Measurements from ENCODE around the gene HERC5.
"Not testable (repeated sequence)": the region's sequence is repeated elsewhere in the genome, so short reads cannot be mapped to it uniquely, and the experiment has no call there.

HERC5 gene

DNA sequence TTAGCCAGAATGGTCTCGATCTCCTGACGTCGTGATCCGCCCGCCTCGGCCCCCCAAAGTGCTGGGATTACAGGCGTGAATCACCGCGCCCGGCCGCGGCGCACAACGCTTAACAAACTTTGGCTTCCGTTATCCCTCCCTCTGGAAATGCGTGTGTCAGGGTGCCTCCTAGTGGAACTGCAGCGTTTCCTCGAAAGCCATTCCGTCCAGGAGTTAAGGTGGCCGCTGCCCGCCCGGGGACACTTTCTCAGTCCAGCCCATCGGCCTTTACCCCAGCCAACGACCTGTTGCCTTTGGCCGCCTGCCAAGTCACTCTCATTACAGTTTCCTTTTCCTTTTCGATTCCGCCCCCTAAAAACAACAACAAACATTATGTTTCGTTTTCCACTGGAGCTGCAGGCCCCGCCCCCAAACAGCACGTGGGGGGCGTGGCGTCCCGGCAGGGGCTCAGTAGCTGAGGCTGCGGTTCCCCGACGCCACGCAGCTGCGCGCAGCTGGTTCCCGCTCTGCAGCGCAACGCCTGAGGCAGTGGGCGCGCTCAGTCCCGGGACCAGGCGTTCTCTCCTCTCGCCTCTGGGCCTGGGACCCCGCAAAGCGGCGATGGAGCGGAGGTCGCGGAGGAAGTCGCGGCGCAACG, at the start of gene HERC5:
Gene HERC5 (plus strand): TSS at position 450 of the 637 bp plus-strand sequence. CDS start 151 bp downstream, at position 601.
- peak; percentile 79 for DNase-seq (ENCODE audit: low read depth, low spot score)

DNA sequence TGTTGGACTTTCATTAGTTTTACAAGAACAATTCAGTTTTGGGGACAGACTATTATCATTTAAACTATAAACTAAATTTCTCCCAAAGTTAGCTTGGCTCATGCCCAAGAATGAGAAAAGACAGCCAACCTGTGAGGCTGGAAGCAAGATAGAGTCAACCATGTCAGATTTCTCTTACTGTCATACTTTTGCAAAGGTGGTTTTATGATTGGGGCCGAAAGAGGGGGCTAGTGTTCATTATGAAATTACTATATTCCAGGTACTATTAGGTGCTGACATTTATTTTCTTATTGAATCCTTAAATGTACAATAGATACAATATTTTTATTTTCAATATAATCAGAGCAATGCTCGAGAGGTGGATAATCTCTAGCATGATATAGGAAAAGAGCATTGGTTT, 47.7 kb upstream of the HERC5 start:
- DNase-seq (ENCODE audit: low read depth, low spot score) = no peak

DNA sequence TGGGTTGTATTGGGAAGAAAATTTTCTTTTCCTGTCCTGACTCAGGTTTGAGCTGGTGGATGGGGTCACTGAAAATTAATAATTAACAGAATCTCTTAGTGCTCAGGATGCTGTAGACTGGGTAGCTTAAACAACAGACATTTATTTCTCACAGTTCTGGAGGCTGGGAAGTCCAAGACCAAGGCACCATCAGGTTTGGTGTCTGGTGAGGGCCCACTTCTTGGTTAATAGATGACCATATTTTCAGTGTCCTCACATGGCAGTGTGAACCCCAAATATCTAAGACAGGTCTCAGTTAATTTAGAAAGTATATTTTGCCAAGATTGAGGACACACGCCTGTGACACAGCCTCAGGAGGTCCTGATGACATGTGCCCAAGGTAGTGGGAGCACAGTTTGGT, 47.1 kb upstream of the HERC5 start:
- DNase-seq (ENCODE audit: low read depth, low spot score) = no peak

DNA sequence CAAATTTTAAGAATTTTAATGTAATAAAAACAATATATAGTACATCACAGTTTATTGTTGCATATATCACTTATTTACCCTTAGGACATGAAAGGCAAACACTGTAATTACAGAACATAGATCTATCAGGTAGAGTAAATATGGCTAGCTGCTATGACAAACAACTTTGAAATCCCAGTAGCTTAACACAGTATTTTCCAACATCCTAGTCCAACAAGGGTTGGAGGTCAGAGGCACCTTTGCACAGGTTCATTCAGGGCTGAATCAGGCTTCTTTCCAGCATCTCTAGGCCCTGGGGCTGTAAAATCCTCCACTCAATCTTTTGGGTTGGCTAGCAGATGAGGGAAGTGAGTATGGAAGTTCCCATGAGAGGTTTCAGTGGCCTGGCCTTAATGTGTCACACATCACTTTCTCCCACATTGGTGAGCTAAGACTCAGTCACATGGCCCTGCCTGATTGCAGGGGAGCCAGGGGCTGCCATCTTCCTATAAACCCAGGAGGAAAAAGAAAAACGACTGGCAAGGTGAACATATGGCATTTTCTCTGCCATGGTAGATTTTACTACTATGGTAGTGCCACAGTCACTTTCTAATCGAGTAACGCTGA, 45.3 kb upstream of the HERC5 start:
- DNase-seq (ENCODE audit: low read depth, low spot score) = no peak

DNA sequence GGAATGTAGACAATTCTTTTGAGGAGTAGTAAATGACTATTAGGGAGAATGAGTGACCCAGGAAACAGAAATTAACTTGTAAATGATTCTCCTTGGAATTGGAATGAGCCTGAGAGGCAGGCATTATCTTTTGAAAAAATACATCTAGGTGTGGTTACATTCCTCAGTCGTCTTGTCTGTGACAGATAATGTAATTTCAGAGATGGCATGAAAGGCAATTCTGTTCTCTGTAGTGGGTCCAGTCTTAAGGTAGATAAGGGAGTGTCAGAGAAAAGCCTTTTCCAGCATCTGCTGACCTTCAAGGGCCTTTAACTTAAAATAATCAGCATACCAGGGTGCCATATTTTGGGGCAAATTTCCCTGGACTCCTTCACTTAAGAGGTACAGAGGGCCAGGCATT, 43.1 kb upstream of the HERC5 start:
- no peak for DNase-seq (ENCODE audit: low read depth, low spot score)

DNA sequence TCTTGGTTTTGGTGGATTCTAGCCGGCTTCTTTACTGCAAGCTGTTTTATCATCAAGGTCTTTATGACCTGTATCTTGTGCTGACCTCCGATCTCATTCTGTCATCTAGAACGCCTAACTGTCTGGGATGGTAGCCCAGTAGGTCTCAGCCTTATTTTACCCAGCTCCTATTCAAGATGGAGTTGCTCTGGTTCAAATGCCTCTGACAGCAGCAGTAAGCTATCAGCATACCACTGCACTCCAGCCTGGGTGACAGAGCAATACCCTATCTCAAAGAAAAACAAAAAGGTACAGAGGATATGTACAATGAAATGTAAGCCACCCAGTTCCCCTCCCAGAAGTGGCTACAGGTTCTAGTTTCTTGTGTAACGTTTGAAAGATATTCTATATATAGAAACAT, 42.2 kb upstream of the HERC5 start:
- no peak for DNase-seq (ENCODE audit: low read depth, low spot score)

DNA sequence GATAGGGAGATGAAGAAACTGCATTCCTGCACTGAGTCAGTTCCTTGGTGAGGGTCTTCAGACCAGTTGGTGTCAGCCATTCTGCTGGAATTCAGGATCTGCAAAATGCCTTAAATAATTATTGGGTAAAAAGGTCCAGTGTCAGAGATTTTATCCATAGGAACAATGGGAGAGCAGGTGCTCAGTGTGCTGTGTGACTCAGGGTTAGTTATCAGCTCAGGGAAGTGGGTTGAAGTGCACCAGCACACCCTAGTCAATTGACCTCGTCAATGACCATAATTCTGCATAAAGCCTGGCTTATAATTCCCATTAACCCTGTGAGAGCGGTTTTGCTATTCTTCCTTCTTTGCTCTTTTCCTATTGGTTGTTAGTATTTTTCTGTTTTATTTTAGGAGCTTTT, 40.9 kb upstream of the HERC5 start:
- no peak for DNase-seq (ENCODE audit: low read depth, low spot score)

DNA sequence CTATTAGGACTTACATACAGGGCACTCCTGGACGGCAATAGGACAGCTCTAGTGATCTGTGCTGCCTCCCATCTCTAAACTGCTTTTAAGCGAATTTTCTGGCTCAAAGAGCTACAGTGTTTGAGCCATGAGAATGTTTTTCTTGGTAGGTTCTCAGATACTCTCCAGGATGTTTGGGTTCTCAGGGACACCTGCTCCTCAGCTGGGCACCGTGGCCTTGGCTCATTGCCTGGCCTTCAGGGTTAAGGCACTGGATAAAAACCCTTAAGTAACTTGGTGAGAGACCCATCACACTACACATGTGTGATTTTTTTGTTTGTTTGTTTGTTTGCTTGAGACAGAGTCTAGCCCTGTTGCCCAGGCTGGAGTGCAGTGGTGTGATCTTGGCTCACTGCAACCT, 38.5 kb upstream of the HERC5 start:
- DNase-seq (ENCODE audit: low read depth, low spot score) = no peak

DNA sequence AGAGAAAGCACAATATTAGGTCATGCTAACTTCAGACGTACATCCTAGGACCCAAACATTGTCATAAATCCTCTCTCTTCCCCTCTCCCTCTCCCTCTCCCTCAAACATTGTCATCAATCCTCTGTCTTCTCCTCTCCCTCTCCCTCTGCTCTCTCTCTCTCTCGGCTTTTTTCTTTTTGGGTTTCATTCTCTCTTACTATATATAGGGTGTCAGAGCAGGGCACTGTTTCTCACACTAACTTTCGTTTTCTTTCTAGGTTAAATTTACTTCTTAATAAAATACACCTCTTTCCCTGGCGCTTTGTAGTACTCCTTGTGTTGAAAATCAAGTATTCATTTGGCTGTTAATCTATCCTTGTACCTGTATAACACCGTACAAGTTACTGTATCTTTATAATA, 37.0 kb upstream of the HERC5 start:
- no peak for DNase-seq (ENCODE audit: low read depth, low spot score)

DNA sequence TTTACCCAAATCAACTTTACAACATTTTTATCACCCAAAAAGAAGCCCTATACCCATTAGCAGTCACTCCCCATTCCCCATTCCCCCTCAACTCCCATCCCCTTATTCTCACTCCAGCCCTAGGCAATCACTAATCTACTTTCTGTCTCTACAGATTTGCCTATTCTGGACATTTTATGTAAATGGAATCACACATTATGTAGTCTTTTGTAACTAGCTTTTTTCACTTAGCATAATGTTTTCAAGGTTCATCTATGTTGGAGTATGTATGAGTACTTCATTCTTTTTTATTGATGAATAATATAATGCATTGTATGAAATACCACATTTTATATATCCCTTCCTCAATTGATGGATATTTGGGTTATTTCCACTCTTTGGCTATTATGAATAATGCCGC, 36.1 kb upstream of the HERC5 start:
- no peak for DNase-seq (ENCODE audit: low read depth, low spot score)

DNA sequence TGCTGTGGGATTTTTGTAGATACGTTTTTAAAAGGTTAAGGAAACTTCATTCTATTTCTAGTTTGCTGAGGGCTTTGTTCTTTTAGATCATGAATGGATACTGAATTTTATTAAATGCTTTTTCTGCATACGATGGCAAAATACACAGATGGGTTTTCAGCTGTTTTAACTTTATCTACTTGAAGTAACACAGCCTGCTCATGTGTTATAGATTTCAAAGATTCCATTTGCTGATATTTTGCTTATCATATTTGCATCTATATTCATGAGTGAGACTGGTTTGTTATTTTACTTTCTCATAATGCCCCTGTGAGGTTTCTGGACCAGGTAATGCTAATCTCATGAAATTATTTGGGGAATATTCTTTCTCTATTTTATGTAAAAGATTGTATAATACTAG, 34.5 kb upstream of the HERC5 start:
- no peak for DNase-seq (ENCODE audit: low read depth, low spot score)

DNA sequence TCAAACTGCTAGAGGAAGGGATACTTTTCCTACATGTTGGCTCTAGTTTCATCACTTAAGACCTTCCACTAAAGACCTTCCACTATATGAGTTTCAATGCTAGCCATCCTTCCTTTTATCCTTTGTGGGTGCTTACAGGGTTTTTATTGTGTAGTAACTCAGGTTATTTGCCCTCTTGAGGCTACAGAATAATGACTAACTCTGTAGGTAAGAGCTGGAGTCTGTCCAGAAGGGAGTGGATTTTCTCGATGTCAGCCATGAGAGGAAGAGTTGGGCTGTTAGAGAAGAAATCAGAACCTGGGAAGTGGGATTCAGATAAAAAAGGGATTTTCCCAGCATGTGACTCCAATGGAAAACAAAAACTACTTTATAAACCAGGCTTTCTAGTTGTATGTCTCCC, 27.5 kb upstream of the HERC5 start:
- DNase-seq (ENCODE audit: low read depth, low spot score) = no peak

DNA sequence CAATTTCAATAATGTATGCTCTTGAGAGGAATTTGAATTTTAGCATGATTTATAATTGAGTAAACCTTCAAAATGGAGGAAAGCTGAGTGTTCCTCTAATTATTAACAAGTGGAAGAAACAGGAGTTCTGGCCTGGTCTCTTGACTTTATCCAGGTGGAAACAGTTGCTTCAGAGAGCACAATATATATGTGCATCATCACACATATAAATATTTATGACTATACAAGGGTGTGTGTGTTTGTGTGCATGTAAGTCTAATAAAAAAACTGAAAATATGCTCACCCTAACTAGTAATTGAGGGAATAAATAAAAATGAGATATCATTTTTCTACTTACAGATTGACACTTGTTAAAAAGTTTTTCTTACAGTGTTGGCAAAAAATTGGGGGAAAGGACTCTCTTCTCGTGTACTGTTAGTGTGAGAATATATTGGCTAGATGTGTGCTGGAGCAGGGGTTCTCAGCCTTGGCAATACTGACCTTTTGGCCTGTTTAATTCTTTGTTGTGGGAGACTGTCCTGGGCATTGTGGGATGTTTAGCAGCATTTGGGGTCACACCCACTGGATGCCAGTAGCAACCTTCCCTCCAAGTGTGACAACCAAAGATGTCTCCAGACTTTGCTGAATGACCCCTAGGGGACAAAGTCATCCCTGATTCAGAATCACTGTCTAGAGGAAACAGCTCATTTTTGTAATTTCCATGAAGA, 20.8 kb upstream of the HERC5 start:
- DNase-seq (ENCODE audit: low read depth, low spot score) = no peak

DNA sequence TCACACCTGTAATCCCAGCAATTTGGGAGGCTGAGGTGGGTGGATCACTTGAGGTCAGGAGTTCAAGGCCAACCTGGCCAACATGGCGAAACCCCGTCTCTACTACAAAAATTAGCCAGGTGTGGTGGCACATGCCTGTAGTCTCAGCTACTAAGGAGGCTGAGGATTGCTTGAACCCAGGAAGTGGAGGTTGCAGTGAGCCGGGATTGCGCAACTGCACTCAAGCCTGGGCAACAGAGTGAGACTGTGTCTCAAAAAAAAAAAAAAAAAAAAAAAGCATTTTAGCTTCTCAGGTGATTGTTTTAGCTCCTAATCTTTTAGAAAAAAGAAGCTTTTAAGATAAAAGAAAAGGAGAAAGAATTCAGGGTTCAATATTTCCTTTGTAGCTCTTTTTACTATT, 19.0 kb upstream of the HERC5 start:
- DNase-seq (ENCODE audit: low read depth, low spot score) = not testable (repeated sequence)

DNA sequence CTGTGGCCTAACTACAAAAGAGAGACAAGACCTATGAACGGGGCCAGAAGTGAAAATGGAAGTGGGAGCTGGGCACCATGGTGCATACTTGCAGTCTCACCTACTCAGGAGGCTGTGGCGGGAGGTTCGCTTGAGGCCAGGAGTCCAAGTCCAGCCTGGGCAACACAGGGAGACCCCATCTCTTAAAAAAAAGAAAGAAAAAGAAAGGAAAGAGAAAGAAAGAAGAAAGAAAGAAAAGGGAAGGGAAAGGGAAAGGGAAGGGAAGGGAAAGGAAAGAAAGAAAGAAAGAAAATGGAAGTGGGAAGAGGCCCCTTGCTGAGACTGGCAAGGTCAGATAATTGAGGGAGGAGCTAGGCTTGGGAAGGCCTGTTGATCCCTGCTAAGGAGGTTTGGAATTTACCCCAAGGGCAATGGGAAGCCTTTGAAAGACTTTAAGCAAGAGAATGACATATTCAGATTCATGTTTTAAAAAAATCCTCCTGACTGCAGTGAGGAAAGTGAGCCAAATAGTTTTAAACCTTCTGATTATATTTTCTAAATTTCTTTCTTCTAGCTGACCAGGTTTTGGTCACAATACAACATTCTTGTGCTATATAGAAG, 17.7 kb upstream of the HERC5 start:
- no peak for DNase-seq (ENCODE audit: low read depth, low spot score)

DNA sequence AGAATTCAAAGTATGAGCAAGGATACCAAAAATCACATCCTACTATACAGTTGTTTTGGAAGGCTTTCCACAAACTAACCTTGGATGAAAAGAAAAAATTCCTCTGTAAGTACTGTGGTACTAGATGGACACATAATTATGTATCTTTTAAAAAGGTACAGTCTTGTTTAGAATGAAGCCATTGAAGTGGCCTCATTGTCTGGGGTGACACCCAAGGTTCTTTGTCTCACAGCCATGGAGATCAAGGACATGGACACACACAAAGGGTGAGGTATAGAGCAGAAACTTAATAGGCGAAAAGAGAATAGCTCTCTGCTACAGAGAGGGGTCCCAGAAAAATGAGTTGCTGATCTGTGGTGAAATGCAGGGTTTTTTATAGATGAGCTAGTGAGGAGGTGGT, 16.8 kb upstream of the HERC5 start:
- DNase-seq (ENCODE audit: low read depth, low spot score) = no peak

DNA sequence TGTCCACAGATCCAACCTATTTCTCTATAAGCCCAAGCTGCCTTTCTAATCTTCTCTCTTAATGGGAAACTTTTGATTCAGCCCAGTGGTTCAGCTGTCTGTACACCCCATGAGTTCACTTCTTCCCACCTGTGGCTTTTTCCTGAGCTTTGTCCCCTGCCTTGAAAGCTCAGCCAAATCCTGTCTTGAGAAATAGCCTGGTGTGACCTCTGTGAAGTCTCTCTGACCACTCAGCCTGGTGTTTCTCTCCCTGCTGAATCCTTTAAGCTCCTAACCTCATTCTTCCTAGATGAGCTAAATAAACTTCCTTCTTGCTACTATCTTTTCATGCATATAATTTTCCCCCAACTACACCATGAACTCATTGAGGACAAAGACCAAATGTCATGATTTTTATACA, 15.2 kb upstream of the HERC5 start:
- no peak for DNase-seq (ENCODE audit: low read depth, low spot score)

DNA sequence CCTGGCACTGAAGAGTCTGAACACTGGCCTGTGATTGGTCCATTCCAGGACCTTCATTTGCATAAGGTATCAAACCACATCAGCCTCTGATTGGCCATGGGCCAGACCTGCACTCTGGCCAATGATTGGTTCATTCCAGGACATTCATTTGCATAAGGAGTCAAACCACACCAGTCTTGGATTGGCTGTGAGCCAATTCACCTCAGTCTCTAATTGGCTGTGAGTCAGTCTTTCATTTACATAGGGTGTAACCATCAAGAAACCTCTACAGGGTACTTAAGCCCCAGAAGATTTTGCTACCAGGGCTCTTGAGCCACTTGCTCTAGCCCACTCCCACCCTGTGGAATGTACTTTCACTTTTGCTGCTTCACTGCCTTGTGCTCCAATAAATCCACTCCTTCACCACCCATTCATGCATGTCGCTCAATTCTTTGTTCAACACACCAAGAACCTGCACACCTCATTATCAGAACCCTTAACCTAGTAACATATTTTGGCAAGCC, 14.2 kb upstream of the HERC5 start:
- DNase-seq (ENCODE audit: low read depth, low spot score) = no peak

DNA sequence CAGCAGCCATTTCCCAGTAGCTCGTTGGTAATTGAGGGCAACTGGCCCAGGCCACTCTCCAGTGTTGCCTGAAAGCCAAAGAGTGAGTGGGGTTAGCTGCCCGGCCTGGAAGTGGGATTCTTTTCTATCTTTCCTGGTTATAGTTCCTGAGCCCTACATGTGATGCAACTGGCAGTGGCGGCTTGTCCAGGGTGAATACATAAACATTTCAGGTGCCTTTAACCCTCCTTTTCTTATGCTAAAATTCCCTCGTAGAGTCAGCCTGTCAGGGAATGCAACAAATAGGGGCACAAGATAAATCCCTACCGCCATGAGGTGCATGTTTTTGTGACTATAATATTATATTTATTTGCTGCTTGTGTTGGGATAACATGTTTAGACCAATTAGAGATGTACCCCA, 13.4 kb upstream of the HERC5 start:
- no peak for DNase-seq (ENCODE audit: low read depth, low spot score)

DNA sequence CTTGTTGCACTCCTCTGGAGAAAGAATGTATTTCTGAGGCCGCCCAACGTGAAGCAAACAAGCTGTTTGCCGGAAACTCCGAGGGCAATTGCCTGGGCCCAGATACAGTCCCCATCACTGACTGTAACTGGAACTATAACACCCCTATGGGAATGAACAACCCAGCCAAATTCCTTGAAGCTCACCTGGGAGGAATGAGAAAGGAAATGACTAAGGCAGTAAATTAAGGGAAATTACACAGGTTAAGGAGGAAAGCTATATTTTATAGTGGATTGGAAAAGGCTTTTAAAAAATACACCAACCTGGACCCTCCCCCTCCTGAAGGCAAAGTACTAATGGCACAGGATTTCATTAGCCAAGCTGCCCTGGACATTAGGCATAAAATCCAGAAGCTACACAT, 11.7 kb upstream of the HERC5 start:
- DNase-seq (ENCODE audit: low read depth, low spot score) = no peak

DNA sequence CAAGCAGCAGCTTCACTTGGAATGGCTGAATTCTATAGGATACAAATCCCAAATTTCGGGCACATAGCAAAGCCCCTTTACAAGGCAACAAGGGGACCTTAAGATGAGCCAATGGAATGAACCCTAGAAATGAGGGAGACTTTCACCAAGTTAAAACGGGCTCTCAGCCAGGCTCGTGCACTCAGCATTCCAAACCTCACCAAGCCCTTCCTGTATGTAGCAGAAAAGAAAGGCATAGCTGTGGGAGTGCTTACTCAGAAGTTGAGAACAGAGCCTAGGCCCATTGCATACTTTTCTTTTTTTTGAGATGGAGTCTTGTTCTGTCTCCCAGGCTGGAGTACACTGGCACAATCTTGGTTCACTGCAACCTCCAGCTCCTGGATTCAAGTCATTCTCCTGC, 10.8 kb upstream of the HERC5 start:
- DNase-seq (ENCODE audit: low read depth, low spot score) = no peak

DNA sequence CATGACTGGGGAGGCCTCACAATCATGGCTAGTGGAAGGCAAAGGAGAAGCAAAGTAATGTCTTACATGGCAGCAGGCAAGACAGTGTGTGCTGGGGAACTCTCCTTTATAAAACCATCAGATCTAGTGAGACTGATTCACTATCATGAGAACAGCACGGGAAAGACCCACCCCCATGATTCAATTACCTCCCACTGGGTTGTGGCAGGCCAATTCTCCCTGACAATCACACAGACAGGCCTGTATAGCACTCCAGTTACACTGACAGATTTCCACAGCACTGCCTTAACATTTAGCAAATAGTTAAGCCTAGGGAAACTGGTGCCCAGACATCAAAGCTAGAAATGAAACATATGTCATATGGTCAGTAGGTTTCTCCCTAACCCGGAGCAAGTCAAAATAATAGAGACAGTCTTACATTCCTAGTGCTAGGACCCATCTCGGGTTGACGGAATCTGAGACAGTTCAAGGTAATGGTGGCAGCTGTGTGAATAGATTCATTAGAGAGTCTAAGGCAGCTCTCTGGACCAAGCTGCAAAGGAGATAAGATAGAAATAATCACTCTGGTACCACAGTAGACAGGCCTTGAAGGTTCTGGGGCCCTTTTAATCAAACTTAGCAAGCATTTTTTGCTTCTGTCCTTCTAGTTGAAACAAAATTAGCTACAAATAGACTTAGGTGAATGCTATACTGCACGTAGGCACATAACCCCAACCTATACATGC, 9.4 kb upstream of the HERC5 start:
- no peak for DNase-seq (ENCODE audit: low read depth, low spot score)
